NB4 (cell line): Measurements from ENCODE around the gene SLMAP.

Experiments used
- POLR2A ChIP-seq: IDR thresholded peaks from 2 replicates; pipeline ENCODE4 v1.6.1; 2011; ENCODE audit warnings: mild to moderate bottlenecking; ENCODE audit not compliant: insufficient read length; ENCODE audit errors: extremely low read depth
- TF ChIP-seq, protein P1 (sequence below): IDR thresholded peaks from one replicate; pipeline ENCODE4 v1.5.1; 2012; ENCODE audit warnings: low read depth, low read length
- TF ChIP-seq, protein P2 (sequence below): IDR thresholded peaks from 2 replicates; pipeline ENCODE4 v1.6.1; 2011; ENCODE audit warnings: low read depth, low read length

DNA sequence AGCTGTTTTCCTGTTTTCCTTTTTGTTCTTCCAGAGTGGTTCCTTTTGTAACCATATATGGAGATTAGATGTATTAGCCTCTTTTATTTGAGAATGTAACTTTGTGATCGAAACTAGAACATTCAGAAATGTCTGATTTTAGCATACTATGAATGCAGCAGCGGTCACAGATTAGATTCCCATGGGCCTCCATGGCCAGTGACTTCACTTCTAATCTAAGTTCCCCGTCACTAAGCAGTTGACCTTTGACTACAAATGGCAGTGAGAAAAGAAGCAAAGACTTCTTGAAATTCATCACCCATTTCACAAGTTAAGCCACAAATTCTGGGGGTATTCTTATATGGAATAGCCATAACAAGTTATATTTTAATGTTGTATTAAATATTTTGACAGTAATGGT lies 137.6 kb downstream of the SLMAP start:
- TF ChIP-seq, protein P1, sequence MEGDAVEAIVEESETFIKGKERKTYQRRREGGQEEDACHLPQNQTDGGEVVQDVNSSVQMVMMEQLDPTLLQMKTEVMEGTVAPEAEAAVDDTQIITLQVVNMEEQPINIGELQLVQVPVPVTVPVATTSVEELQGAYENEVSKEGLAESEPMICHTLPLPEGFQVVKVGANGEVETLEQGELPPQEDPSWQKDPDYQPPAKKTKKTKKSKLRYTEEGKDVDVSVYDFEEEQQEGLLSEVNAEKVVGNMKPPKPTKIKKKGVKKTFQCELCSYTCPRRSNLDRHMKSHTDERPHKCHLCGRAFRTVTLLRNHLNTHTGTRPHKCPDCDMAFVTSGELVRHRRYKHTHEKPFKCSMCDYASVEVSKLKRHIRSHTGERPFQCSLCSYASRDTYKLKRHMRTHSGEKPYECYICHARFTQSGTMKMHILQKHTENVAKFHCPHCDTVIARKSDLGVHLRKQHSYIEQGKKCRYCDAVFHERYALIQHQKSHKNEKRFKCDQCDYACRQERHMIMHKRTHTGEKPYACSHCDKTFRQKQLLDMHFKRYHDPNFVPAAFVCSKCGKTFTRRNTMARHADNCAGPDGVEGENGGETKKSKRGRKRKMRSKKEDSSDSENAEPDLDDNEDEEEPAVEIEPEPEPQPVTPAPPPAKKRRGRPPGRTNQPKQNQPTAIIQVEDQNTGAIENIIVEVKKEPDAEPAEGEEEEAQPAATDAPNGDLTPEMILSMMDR, result no peak
- no peak for TF ChIP-seq POLR2A
- TF ChIP-seq, protein P2, sequence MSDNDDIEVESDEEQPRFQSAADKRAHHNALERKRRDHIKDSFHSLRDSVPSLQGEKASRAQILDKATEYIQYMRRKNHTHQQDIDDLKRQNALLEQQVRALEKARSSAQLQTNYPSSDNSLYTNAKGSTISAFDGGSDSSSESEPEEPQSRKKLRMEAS, result no peak
